KBM-7 (cell line): ENCODE results near the gene CBLN1.

ENCODE experiments used
- DNase-seq: peaks from one replicate; pipeline ENCODE4 v3.0.0-alpha.2; 2015
- in situ Hi-C: fragments of 300-500 bp; cut with MboI; formaldehyde crosslinking; loops from 2 replicates; pipeline ENCODE4 v1.14.3; 2020; ENCODE audit warnings: low sequenced_read_pairs, low pct_unique_long_range_greater_than_20kb, mixed read lengths

Gene CBLN1

GRCh38 chr16:49278944-49279725 is 2.5 kb downstream of the CBLN1 start:
- in situ Hi-C loops = no loop called here

DNA sequence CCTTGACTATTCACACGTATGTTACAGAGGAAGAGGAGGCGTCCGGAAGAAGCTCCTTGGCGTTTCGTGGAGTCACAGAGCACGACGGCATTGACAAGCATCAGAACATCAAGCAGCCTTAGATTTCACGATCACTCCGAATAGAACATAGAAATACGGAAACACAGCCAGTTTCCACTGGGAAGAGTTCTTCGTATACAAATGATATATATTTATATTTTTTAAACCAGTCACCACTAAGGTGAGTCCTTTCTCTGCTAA is 3.1 kb downstream of the CBLN1 start:
- in situ Hi-C loops = no loop called here
- DNase-seq = no peak

More at GRCh38 chr16:49278944-49279725, 2.5 kb downstream of the CBLN1 start:
- no peak for DNase-seq

DNA sequence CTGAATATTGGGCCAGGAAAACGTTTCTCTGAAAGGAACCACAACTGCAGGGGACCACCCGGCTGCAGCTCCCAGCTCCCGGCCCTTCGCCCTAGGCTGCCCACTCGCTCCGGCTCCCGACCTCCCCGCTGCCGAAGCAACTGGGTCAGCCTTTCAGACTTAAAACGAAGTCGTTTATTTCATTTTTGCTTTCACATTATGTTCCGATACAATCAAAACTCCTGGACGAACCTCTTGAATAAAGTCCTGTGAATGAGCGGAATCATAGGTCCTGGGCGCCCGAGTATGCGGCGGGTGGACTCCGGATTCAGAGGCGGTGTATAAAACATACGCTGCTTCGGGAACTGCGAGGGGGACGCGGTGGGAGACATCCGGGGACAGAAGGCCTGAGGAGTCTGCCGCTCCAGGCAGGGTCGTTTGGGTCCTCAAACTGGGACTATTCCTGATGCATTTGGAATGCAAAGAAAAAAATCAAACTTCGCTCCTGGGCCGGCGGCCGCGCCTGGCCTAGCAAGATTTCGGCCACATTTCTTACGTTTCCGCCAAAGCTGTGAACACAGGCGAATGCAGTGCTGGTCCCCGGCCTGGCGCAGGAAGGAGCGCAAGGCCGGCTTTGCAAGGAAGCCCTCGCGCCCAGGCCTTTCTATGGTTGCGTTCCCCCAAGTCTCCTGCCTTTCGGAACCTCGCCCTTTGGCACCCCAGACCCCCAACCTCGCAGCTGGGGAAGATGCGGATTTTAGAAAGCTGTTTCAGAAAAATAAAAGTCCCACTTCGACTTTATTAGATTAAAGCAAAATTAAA is 3.7 kb downstream of the CBLN1 start:
- in situ Hi-C loops = no loop called here
- DNase-seq = no peak

GRCh38 chr16:49277386-49277742 is 4.3 kb downstream of the CBLN1 start:
- in situ Hi-C loops = no loop called here
- DNase-seq = no peak

DNA sequence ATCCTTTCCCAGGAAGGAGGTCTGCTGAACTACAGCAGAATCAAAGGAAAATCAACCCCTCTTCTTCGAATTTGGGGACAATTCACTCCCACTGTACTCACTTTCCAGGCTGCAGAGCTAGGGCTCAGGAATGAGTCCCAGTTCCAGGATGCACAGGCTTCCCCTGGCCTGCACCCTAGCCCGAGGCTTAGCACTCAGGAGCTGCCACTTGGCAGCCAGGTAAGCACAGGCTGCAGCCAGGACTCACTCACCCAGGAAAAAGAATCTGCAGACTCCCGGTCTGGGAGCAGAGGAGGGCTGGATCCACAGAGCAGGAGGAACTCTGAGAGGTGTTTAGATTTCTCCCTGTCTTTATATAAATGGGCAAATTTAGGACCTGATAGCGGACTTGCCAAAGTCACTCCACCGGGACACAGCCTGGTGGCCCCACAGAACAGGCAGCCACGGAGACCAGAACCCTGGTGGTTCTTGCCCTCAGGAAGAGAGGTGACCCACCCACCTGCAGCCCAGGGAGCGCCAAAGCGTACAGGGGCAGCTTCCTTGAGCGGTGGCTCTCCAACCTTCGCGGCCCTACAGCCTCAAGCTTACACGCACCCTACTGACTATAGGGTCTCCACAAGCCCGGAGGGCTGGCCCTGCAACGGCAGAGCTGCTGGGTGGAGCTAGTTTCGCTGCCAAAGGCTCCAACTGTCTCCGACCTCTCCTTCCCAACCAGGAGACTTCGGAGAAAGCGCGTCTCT is 4.8 kb downstream of the CBLN1 start:
- in situ Hi-C loops = no loop called here
- DNase-seq = no peak

DNA sequence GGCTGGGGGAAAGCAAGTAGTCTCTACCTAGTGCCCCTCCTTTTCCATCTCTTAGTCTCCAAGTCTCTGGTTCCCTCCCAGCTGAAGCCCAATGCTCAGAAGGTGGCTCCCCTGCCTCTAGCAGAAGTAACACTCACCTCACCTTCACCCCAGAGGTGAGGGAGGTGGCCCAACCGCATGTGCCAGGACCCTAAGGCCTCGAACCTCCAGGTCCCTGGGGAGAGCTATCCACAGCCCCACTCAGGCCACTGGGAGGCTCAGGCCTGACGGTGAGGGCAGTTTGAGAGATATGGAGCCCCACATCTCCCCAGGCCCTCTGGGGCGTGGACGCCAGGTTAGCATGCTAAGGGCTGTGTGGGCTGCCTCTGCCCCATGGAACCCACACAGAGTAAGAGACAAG is 5.8 kb downstream of the CBLN1 start:
- in situ Hi-C loops = no loop called here
- DNase-seq = no peak

DNA sequence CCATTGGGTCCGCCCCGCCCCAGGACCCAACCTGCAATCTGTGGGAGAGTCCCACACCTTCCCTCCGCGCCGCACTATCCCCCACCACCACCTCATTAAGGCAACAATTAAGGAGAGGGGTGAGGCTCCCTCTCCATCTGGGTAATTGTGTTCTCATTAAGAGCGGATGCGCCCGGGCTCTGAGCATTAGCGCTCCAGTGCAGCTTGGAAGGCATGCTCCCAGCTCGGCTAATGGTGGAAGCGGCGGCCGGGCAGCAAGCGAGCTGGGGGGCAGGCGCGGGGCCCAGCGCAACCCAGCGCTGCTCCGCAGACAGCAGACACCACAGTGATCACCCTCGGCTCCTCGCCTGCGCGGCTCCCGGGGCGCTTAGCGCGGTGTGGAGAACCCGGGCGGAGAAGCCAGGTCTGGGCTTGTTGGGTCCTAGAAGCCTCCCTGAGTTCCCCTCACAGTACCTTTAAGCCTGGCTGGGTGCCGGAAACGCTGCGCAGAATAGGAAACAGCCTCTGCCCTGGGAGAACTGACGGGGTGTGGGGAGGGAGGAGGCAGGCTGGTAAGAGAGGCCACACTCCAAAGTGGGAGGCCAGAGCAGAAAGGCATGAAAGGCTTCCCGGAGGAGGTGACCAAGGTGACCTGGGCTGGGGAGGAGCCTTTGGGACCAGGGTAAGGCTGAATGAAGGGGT is 6.4 kb downstream of the CBLN1 start:
- in situ Hi-C loops = no loop called here
- no peak for DNase-seq

DNA sequence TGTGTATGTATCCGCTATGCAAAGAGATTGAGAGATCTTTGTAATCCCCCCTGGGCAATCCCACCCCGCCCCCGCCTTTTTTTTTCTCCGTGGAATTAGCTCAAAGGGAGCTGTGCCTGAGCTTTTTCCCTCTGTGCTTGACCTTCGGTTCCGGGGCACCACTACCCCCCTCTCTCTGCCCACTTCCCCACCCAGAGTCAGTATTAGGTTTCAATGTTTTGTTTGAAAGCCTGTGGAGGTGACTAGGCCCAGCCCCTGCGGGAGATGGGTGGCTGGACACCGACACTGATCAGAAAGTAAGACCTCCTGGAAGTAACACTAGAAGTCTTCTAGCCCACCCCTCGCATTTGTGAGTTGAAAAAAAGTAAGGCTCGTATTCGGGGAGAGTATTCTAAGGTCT is 7.0 kb downstream of the CBLN1 start:
- DNase-seq = no peak
- in situ Hi-C loops = no loop called here

DNA sequence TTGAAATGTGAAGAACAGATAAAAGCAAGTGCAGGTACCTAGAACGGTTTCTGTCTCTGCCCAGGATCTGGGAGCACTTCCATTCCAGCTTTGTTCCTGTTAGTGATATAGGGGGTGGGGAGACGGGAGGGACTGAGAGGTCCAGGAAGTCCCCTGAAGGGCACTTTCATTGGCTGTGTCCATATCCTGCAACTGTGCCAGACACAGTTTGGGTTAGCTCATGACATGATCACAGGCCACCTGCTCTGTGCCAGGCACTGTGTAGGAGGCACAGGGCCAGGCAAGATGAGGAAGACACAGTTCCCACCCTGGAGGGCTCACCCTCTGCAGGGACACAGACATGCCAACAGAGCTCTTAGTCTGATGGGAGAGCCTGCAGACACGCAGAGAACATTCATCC is 7.9 kb downstream of the CBLN1 start:
- in situ Hi-C loops = no loop called here
- DNase-seq = no peak

DNA sequence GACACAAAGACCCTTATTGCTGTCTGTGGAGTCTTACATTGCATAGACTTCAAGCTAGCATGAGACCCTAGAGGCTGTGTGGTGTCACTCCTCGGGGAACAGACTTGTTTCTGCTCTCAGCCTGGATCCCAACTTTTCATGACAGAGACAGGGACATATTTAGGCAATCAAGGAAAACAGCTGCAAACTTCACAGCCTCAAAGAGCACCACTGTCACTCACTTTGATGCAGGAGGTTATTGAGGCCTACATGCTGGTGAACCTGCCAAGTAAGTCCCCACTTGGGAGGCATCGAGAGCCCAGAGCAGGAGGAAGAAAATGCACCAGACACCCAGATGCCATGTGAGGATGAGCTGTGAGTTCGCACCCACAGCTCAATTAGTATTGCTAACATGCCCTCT is 10.3 kb downstream of the CBLN1 start:
- no peak for DNase-seq
- in situ Hi-C loops = no loop called here

- no peak for DNase-seq
- in situ Hi-C loops = no loop called here
These were observed 12.4 kb downstream of the CBLN1 start for GRCh38 chr16:49269201-49269600.

GRCh38 chr16:49268667-49269066 is 13.0 kb downstream of the CBLN1 start:
- DNase-seq = no peak
- in situ Hi-C loops = no loop called here

- in situ Hi-C loops = no loop called here
- DNase-seq = no peak
These were observed 19.1 kb downstream of the CBLN1 start for GRCh38 chr16:49262501-49262900.

GRCh38 chr16:49261930-49262329 is 19.7 kb downstream of the CBLN1 start:
- DNase-seq = no peak
- in situ Hi-C loops = no loop called here

DNA sequence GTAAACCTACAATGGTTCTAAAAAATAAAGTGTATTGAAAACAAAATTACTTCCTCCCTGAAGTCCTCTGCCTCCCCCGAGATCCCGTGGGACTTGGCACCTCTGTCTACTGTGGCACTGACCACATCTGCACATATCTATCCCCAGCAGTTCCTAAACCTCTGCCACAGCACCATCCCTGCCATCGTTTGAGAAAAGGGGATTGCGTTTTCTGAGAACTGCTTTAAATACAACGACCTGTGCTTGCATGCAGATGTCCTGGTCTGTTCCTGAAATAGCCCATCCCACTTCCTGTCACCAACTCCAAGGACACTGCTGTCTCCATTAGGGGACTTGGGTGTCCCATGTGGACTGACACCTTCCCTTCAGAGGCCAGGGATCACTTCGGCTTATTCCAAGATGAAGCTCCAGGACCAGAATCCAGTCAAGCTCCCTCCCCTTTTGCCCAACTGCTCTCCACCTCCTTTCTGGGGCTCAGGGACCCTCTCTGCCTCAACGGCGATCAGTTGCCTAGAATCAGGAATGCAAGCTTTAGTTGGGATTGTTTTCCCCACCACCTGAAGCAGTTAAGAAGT is 20.6 kb downstream of the CBLN1 start:
- no peak for DNase-seq
- in situ Hi-C loops = no loop called here

- in situ Hi-C loops = no loop called here
- no peak for DNase-seq
These were observed 21.4 kb downstream of the CBLN1 start for GRCh38 chr16:49260253-49260652.

DNA sequence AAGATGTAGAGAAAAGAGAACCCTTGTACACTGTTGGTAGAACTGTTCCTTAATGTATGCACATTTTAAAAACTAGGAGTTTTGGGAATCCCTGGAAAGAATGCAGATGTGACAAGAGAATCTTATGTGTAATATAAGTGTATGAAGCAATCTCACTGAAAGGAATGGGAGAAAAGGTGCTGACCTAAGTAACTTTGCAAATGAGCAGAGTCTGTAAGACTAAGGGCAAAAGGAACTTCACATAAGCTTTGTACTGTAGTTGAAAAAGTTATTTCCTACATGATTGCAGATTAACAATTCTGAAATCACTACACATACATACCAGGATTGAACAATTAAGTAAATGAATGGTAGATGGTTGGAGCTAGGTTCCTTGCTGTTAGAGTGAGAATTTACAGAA is 22.3 kb downstream of the CBLN1 start:
- DNase-seq = no peak
- in situ Hi-C loops = no loop called here

GRCh38 chr16:49250689-49251088 is 30.9 kb downstream of the CBLN1 start:
- in situ Hi-C loops = no loop called here
- DNase-seq = no peak

DNA sequence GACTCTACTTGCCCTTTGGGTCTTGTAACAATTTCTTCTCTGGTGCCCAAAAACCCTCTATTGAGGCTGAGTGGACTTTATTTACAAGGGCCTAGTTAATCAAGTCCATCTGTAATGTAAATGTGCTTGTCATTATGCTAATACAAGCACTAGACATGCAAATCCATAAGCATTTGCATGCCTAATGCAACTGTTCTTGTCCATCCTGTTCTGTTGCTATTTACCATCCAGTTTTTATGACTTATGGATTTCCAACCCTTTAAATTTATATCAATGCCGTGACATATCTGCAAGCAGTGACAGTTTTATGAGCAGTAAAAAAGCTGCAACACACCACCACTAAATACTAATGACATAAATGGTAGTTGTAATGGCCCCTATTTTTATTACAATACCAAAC is 33.4 kb downstream of the CBLN1 start:
- in situ Hi-C loops = no loop called here
- DNase-seq = no peak

DNA sequence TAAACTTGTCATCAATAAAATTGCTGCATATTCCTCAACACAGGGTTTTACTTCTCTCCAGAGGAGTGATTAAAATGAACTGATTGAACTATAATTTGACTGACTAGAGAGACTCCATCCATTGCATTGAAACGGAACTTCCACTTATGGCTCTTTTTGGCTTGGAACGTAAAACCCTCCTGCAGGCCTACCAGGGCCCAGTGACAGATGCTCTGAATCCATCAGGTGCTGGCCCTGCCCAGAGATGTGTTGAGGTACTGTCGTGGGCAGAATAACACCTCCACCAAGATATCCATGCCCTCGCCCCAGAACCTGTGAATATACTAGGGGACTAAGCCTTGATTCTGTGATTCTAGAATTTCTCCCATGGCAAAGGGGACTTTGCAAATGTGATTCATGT is 45.4 kb downstream of the CBLN1 start:
- no peak for DNase-seq
- in situ Hi-C loops = no loop called here
